Measurements from ENCODE around the gene RAPGEF5. TPM values are rescaled to one million over a fixed set of nuclear protein-coding genes. Genes with fewer than 3 reads are reported as not detected.
A peak's percentile ranks its signal among the peaks of the same experiment; 100 is the strongest.

Gene RAPGEF5
- total RNA-seq, 1 experiment from 2014 or later = 5.6 TPM

GRCh38 chr7:22400936-22401553, 44.1 kb upstream of the RAPGEF5 start:
- Histone ChIP-seq H4K20me1 (ENCODE audit: low read length) (no peaks in the 10 kb centered on the region), H3K27ac (ENCODE audit: low read length) (peak overlapping the region; percentile 8; the same call in 1 of the 2 replicates), H3K4me3 (ENCODE audit: low read length) (no peak overlapping the region), H2AFZ (ENCODE audit: low read length) (no peak overlapping the region), H3K9me2 (replicated peaks; ENCODE audit: low read length) (no peaks in the 10 kb centered on the region), H3K27me3 (ENCODE audit: low read length) (no peaks in the 10 kb centered on the region), H3K36me3 (ENCODE audit: low read depth, low read length) (no peaks in the 10 kb centered on the region), H3F3A (ENCODE audit: low read length, unreplicated experiment) (no peaks in the 10 kb centered on the region), H3K4me2 (ENCODE audit: low read length) (no peak overlapping the region), H3K9ac (ENCODE audit: low read length) (no peak overlapping the region), H3K9me3 (ENCODE audit: low read length) (no peaks in the 10 kb centered on the region), H3K4me1 (ENCODE audit: insufficient read depth, low read length) (peaks cover 24% of the 10 kb centered on the region), H3K79me2 (ENCODE audit: low read length) (no peaks in the 10 kb centered on the region)
- ATAC-seq (no peak), DNase-seq (no peak)
- no peak for TF ChIP-seq EZH2 (IDR thresholded peaks at IDR 0.05; ENCODE audit: low read length, unreplicated experiment)
- TF ChIP-seq CTCF (conservative IDR thresholded peaks at IDR 0.05; ENCODE audit: low read depth, low read length) = no peak
- TF ChIP-seq EZH2phosphoT487 (IDR thresholded peaks at IDR 0.05; ENCODE audit: borderline replicate concordance, low read length) = no peak
- CTCF ChIA-PET = interaction anchor here (1.0 kb wide), 1 partner anchor 291 kb away, joined by 3 read pairs; no protein-coding TSS in a partner anchor
- POLR2A ChIA-PET (ENCODE audit: unreplicated experiment) = no interaction called here
- intact Hi-C loops (cut with micrococcal nuclease) = loop anchor here (2.0 to 5.0 kb wide), 3 partner anchors 42 to 86 kb away; partner anchors contain the start of gene RAPGEF5
- BruUV-seq (replicated peaks) = no TSS peak

- Histone ChIP-seq H3K9me2 (replicated peaks; ENCODE audit: low read length) (no peaks in the 10 kb centered on the region), H3K27me3 (ENCODE audit: low read length) (no peaks in the 10 kb centered on the region), H2AFZ (ENCODE audit: low read length) (no peak overlapping the region), H3K9ac (ENCODE audit: low read length) (no peak overlapping the region), H3K4me3 (ENCODE audit: low read length) (no peak overlapping the region), H4K20me1 (ENCODE audit: low read length) (no peaks in the 10 kb centered on the region), H3F3A (ENCODE audit: low read length, unreplicated experiment) (no peaks in the 10 kb centered on the region), H3K4me1 (ENCODE audit: insufficient read depth, low read length) (peaks cover 24% of the 10 kb centered on the region), H3K9me3 (ENCODE audit: low read length) (no peaks in the 10 kb centered on the region), H3K27ac (ENCODE audit: low read length) (no peak overlapping the region), H3K79me2 (ENCODE audit: low read length) (no peaks in the 10 kb centered on the region), H3K4me2 (ENCODE audit: low read length) (no peak overlapping the region), H3K36me3 (ENCODE audit: low read depth, low read length) (no peaks in the 10 kb centered on the region)
- TF ChIP-seq CTCF (conservative IDR thresholded peaks at IDR 0.05; ENCODE audit: low read depth, low read length) = no peak
- ChIA-PET POLR2A (ENCODE audit: unreplicated experiment) (no interaction called here), CTCF (no interaction called here)
- DNase-seq (no peak), ATAC-seq (no peak)
- intact Hi-C loops (cut with micrococcal nuclease) = loop anchor here (2.0 to 5.0 kb wide), 3 partner anchors 43 to 87 kb away; partner anchors contain the start of gene RAPGEF5
- no TSS peak for BruUV-seq (replicated peaks)
Measured at GRCh38 chr7:22400150-22400814, 43.3 kb upstream of the RAPGEF5 start.

- no peak overlapping the region for H3K9ac ChIP-seq (ENCODE audit: low read length)
- no peak for ATAC-seq
- no peak for DNase-seq
- H3K4me3 ChIP-seq (ENCODE audit: low read length) = no peak overlapping the region
- no peaks in the 10 kb centered on the region for H3K79me2 ChIP-seq (ENCODE audit: low read length)
- no TSS peak for BruUV-seq (replicated peaks)
- H3K36me3 ChIP-seq (ENCODE audit: low read depth, low read length) = no peaks in the 10 kb centered on the region
- no peaks in the 10 kb centered on the region for H3F3A ChIP-seq (ENCODE audit: low read length, unreplicated experiment)
- no peak for TF ChIP-seq CTCF (conservative IDR thresholded peaks at IDR 0.05; ENCODE audit: low read depth, low read length)
- no peak for TF ChIP-seq EZH2 (IDR thresholded peaks at IDR 0.05; ENCODE audit: low read length, unreplicated experiment)
- no peak for TF ChIP-seq EZH2phosphoT487 (IDR thresholded peaks at IDR 0.05; ENCODE audit: borderline replicate concordance, low read length)
- no peak overlapping the region for H3K27ac ChIP-seq (ENCODE audit: low read length)
- POLR2A ChIA-PET (ENCODE audit: unreplicated experiment) = no interaction called here
- H3K9me3 ChIP-seq (ENCODE audit: low read length) = no peaks in the 10 kb centered on the region
- H2AFZ ChIP-seq (ENCODE audit: low read length) = no peak overlapping the region
- no peaks in the 10 kb centered on the region for H3K9me2 ChIP-seq (replicated peaks; ENCODE audit: low read length)
- peaks cover 24% of the 10 kb centered on the region for H3K4me1 ChIP-seq (ENCODE audit: insufficient read depth, low read length)
- CTCF ChIA-PET = no interaction called here
- no peaks in the 10 kb centered on the region for H4K20me1 ChIP-seq (ENCODE audit: low read length)
- no peaks in the 10 kb centered on the region for H3K27me3 ChIP-seq (ENCODE audit: low read length)
- intact Hi-C loops (cut with micrococcal nuclease) = no loop called here
- H3K4me2 ChIP-seq (ENCODE audit: low read length) = no peak overlapping the region
Measured at GRCh38 chr7:22399546-22399945, 42.6 kb upstream of the RAPGEF5 start.

Data from PC-3 (cell line).